GM23248 (cell line): ENCODE results near the gene SMC3. TPM values are rescaled to one million over a fixed set of nuclear protein-coding genes. Genes with fewer than 3 reads are reported as not detected.
"Not testable (repeated sequence)": the region's sequence is repeated elsewhere in the genome, so short reads cannot be mapped to it uniquely, and the experiment has no call there.

ENCODE experiments used
- DNase-seq: peaks from one replicate; pipeline ENCODE4 v3.0.0-alpha.2; 2015
- H2AFZ ChIP-seq: fragments of 200-600 bp; sonication (generic); 2 replicates; pipeline ENCODE4 v1.6.1; 2016; ENCODE audit warnings: antibody characterized with exemption
- H3F3A ChIP-seq: fragments of 200-600 bp; sonication (generic); 2 replicates; pipeline ENCODE4 v1.6.1; 2016; ENCODE audit warnings: mild to moderate bottlenecking, antibody characterized with exemption, mixed run types; ENCODE audit not compliant: insufficient read depth
- H3K27ac ChIP-seq: fragments of 200-600 bp; sonication (generic); 2 replicates; pipeline ENCODE4 v1.5.1; 2016; ENCODE audit warnings: mild to moderate bottlenecking
- H3K27me3 ChIP-seq: fragments of 200-600 bp; sonication (generic); replicated peaks from 2 replicates; pipeline ENCODE4 v1.6.1; 2016; ENCODE audit warnings: mild to moderate bottlenecking; ENCODE audit not compliant: insufficient read depth
- H3K36me3 ChIP-seq: fragments of 200-600 bp; sonication (generic); 2 replicates; pipeline ENCODE4 v1.6.1; 2016; ENCODE audit warnings: low read depth, mild to moderate bottlenecking
- H3K4me1 ChIP-seq: fragments of 200-600 bp; sonication (generic); 2 replicates; pipeline ENCODE4 v1.6.1; 2016; ENCODE audit warnings: mild to moderate bottlenecking; ENCODE audit not compliant: insufficient read depth
- H3K4me2 ChIP-seq: fragments of 200-600 bp; sonication (generic); one replicate; pipeline ENCODE4 v1.6.1; 2016; ENCODE audit warnings: mild to moderate bottlenecking; ENCODE audit not compliant: unreplicated experiment
- H3K4me3 ChIP-seq: fragments of 200-600 bp; sonication (generic); 2 replicates; pipeline ENCODE4 v1.5.1; 2016; ENCODE audit warnings: mild to moderate bottlenecking
- H3K79me2 ChIP-seq: fragments of 200-600 bp; sonication (generic); 2 replicates; pipeline ENCODE4 v1.6.1; 2016; ENCODE audit warnings: mild to moderate bottlenecking; ENCODE audit not compliant: insufficient read depth
- H3K9ac ChIP-seq: fragments of 200-600 bp; sonication (generic); 2 replicates; pipeline ENCODE4 v1.6.1; 2016; ENCODE audit warnings: mild to moderate bottlenecking
- H3K9me2 ChIP-seq: fragments of 200-600 bp; sonication (generic); 2 replicates; pipeline ENCODE4 v1.6.1; 2016; ENCODE audit warnings: mixed run types, mild to moderate bottlenecking, moderate library complexity; ENCODE audit not compliant: insufficient read depth
- H3K9me3 ChIP-seq: fragments of 200-600 bp; sonication (generic); one replicate; pipeline ENCODE4 v1.6.1; 2017; ENCODE audit warnings: low read depth
- H4K20me1 ChIP-seq: fragments of 200-600 bp; sonication (generic); 2 replicates; pipeline ENCODE4 v1.6.0; 2016; ENCODE audit not compliant: insufficient read depth
- EZH2 ChIP-seq: fragments of 200-600 bp; sonication (generic); IDR thresholded peaks from 2 replicates; pipeline ENCODE4 v1.6.1; 2018; ENCODE audit warnings: antibody characterized with exemption, mild to moderate bottlenecking; ENCODE audit not compliant: insufficient read depth, poor library complexity, severe bottlenecking
- EZH2phosphoT487 ChIP-seq: fragments of 200-600 bp; sonication (generic); IDR thresholded peaks from 2 replicates; pipeline ENCODE4 v1.6.1; 2018; ENCODE audit warnings: antibody characterized with exemption, moderate library complexity, mild to moderate bottlenecking, low read depth; ENCODE audit not compliant: insufficient read depth
- WGBS, 2 experiments: methylation state at CpG; one replicate each; pipeline ENCODE4 v1.1.6; 2015 to 2017; ENCODE audit warnings: low lambda C conversion rate in 2 of 2, low coverage in 1 of 2; ENCODE audit errors: missing lambda C conversion rate in 2 of 2; 5-methylcytosine and 5-hydroxymethylcytosine counted together
- in situ Hi-C: fragments of 300-500 bp; cut with MboI; formaldehyde crosslinking; loops from 2 replicates; pipeline ENCODE4 v1.15.0; 2020
- polyA plus RNA-seq: library from polyadenylated mRNA; unstranded; fragments of >200 nt; fragmentation: Nextera tagmentation; extraction: Ambion mirVana; gene quantifications from 2 replicates; pipeline ENCODE4 v1.2.1, GENCODE V29; 2016
- total RNA-seq: library from RNA; depleted of rRNA; stranded (reverse); fragments of >200 nt; shearing (Covaris generic); gene quantifications from 2 replicates; pipeline ENCODE4 v1.2.3, GENCODE V29; 2014

The SMC3 gene
- total and polyA plus RNA-seq, 2 experiments from 2014 or later = 17.8 to 60.5 TPM

GRCh38 chr10:110609605-110610004, 42.1 kb downstream of the SMC3 start:
- peaks cover 13% of the 10 kb centered on the region for H3F3A ChIP-seq
- in situ Hi-C loops = loop anchor here (25.0 kb wide), 1 partner anchor 278 kb away; no protein-coding TSS in a partner anchor
- H3K27ac ChIP-seq = no peak overlapping the region
- no peaks in the 10 kb centered on the region for H3K27me3 ChIP-seq
- TF ChIP-seq EZH2phosphoT487 (no peak), EZH2 (no peak)
- 33 to 41% methylated on average over 2 of the region's 2 CpGs for WGBS, 2 experiments
- H3K9ac ChIP-seq = no peak overlapping the region
- peaks cover 2% of the 10 kb centered on the region; the same call in 1 of the 2 replicates for H3K4me1 ChIP-seq
- H3K36me3 ChIP-seq = peaks cover 15% of the 10 kb centered on the region
- no peak for DNase-seq
- H3K4me2 ChIP-seq = no peak overlapping the region
- H3K9me3 ChIP-seq = no peaks in the 10 kb centered on the region
- H3K79me2 ChIP-seq = no peaks in the 10 kb centered on the region
- no peaks in the 10 kb centered on the region for H3K9me2 ChIP-seq
- no peak overlapping the region for H3K4me3 ChIP-seq
- H2AFZ ChIP-seq = no peak overlapping the region
- H4K20me1 ChIP-seq = no peaks in the 10 kb centered on the region

GRCh38 chr10:110610308-110610774, 42.8 kb downstream of the SMC3 start:
- peak; percentile 70 for DNase-seq
- Histone ChIP-seq H3K79me2 (no peaks in the 10 kb centered on the region), H3K4me1 (peaks cover 9% of the 10 kb centered on the region; the same call in 1 of the 2 replicates), H2AFZ (no peak overlapping the region), H3K4me3 (no peak overlapping the region), H3K27me3 (no peaks in the 10 kb centered on the region), H3F3A (peaks cover 10% of the 10 kb centered on the region), H3K9me3 (no peaks in the 10 kb centered on the region), H3K9me2 (no peaks in the 10 kb centered on the region), H3K27ac (no peak overlapping the region), H4K20me1 (no peaks in the 10 kb centered on the region), H3K4me2 (no peak overlapping the region), H3K36me3 (peaks cover 8% of the 10 kb centered on the region), H3K9ac (no peak overlapping the region)
- WGBS, 2 experiments = 0 to 8% methylated on average over 3 of the region's 3 CpGs
- TF ChIP-seq EZH2 = no peak
- no peak for TF ChIP-seq EZH2phosphoT487
- in situ Hi-C loops = loop anchor here (25.0 kb wide), 1 partner anchor 277 kb away; no protein-coding TSS in a partner anchor

- H3F3A ChIP-seq, H4K20me1 ChIP-seq, H2AFZ ChIP-seq, H3K9ac ChIP-seq, H3K27me3 ChIP-seq, H3K36me3 ChIP-seq, H3K9me2 ChIP-seq, H3K79me2 ChIP-seq, H3K9me3 ChIP-seq, H3K27ac ChIP-seq, H3K4me3 ChIP-seq, DNase-seq, H3K4me2 ChIP-seq: not testable (repeated sequence)
- peaks cover 11% of the 10 kb centered on the region; the same call in 1 of the 2 replicates for H3K4me1 ChIP-seq
- in situ Hi-C loops = loop anchor here (25.0 kb wide), 1 partner anchor 277 kb away; no protein-coding TSS in a partner anchor
- 81 to 90% methylated on average over 3 of the region's 3 CpGs for WGBS, 2 experiments
These were observed 43.3 kb downstream of the SMC3 start for GRCh38 chr10:110610781-110611180.

GRCh38 chr10:110612087-110612486, 44.6 kb downstream of the SMC3 start:
- 93 to 95% methylated on average over 3 of the region's 3 CpGs for WGBS, 2 experiments
- H4K20me1 ChIP-seq = no peaks in the 10 kb centered on the region
- H3K36me3 ChIP-seq = no peaks in the 10 kb centered on the region
- no peaks in the 10 kb centered on the region for H3K9me3 ChIP-seq
- DNase-seq = no peak
- H3K27ac ChIP-seq = no peak overlapping the region
- TF ChIP-seq EZH2 (no peak), EZH2phosphoT487 (no peak)
- no peaks in the 10 kb centered on the region for H3K27me3 ChIP-seq
- no peaks in the 10 kb centered on the region for H3K9me2 ChIP-seq
- H3K4me2 ChIP-seq = no peak overlapping the region
- no peak overlapping the region for H3K4me3 ChIP-seq
- in situ Hi-C loops = loop anchor here (25.0 kb wide), 1 partner anchor 275 kb away; no protein-coding TSS in a partner anchor
- H3K9ac ChIP-seq = no peak overlapping the region
- H3F3A ChIP-seq = peaks cover 3% of the 10 kb centered on the region; the same call in 1 of the 2 replicates
- H3K79me2 ChIP-seq = no peaks in the 10 kb centered on the region
- peaks cover 11% of the 10 kb centered on the region; the same call in 1 of the 2 replicates for H3K4me1 ChIP-seq
- H2AFZ ChIP-seq = no peak overlapping the region
